ENCODE results near the gene ITIH4. TPM values are rescaled to one million over a fixed set of nuclear protein-coding genes. Genes with fewer than 3 reads are reported as not detected.

Gene ITIH4
- total and polyA plus RNA-seq, 2 of the 13 experiments (the other 11 are each of a cell fraction or from before 2014, with no cell fraction given): 2.7 to 5.3 TPM

GRCh38 chr3:52793702-52794611 lies 36.5 kb downstream of the ITIH4 start (continued):
- TF ChIP-seq KDM5A (IDR thresholded peaks at IDR 0.05; ENCODE audit: borderline replicate concordance, low read length) (0 out of 2 replicates have a peak, but pooled peaks have one; percentile 16), ZNF546 (CRISPR knock-in tag; conservative IDR thresholded peaks at IDR 0.05) (no peak), KDM3A (CRISPR knock-in tag; IDR thresholded peaks at IDR 0.05; ENCODE audit: low read depth) (no peak), PITX1 (CRISPR knock-in tag; IDR thresholded peaks at IDR 0.05) (no peak), NR2F1 (CRISPR knock-in tag; IDR thresholded peaks at IDR 0.05) (no peak), ZNF460 (CRISPR knock-in tag; IDR thresholded peaks at IDR 0.05; ENCODE audit: borderline replicate concordance) (no peak), ZNF274 (CRISPR knock-in tag; IDR thresholded peaks at IDR 0.05) (no peak), ZNF800 (CRISPR knock-in tag; IDR thresholded peaks at IDR 0.05) (no peak), THAP11 (CRISPR knock-in tag; IDR thresholded peaks at IDR 0.05) (no peak; the same call in 1 of the 2 replicates), CEBPB (IDR thresholded peaks at IDR 0.05; ENCODE audit: borderline replicate concordance, low read depth, low read length) (no peak), DZIP1 (CRISPR knock-in tag; IDR thresholded peaks at IDR 0.05) (no peak), ONECUT2 (CRISPR knock-in tag; IDR thresholded peaks at IDR 0.05) (no peak), RFXANK (CRISPR knock-in tag; IDR thresholded peaks at IDR 0.05) (no peak), SNRNP70 (IDR thresholded peaks at IDR 0.05; ENCODE audit: low read depth, low read length) (no peak), ZBTB46 (CRISPR knock-in tag; IDR thresholded peaks at IDR 0.05; ENCODE audit: borderline replicate concordance) (no peak), ZBED4 (CRISPR knock-in tag; IDR thresholded peaks at IDR 0.05; ENCODE audit: borderline replicate concordance) (no peak), ZNF501 (CRISPR knock-in tag; IDR thresholded peaks at IDR 0.05) (no peak; the same call in 1 of the 2 replicates)

Measured in HepG2 (cell line).